Central memory CD8-positive, alpha-beta T cell (primary cell): ENCODE results near the gene C3AR1.

Experiments
- ATAC-seq: fragments of 150-1000 bp; cut with Tn5 transposase; replicated peaks from 2 replicates; pipeline ENCODE4 v1.10.0; 2022; ENCODE audit warnings: mild to moderate bottlenecking, moderate FRiP score, moderate number of reproducible peaks; ENCODE audit not compliant: poor library complexity, severe bottlenecking; ENCODE audit errors: extremely low read depth
- DNase-seq, 2 donors: peaks; one replicate each; pipeline ENCODE4 v3.0.0; 2021; ENCODE audit warnings: low spot score in 2 of 2
- H3K27ac Mint-ChIP-seq: one replicate; pipeline ENCODE4 v1.8.0; 2022; ENCODE audit warnings: low read depth, mild to moderate bottlenecking, moderate library complexity, mixed read lengths
- H3K27me3 Mint-ChIP-seq: one replicate; pipeline ENCODE4 v1.8.0; 2022; ENCODE audit warnings: mixed read lengths
- H3K36me3 Mint-ChIP-seq: one replicate; pipeline ENCODE4 v1.8.0; 2022; ENCODE audit warnings: mild to moderate bottlenecking, moderate library complexity, mixed read lengths; ENCODE audit not compliant: insufficient read depth
- H3K4me1 Mint-ChIP-seq: one replicate; pipeline ENCODE4 v1.8.0; 2022; ENCODE audit warnings: mixed read lengths
- H3K4me3 Mint-ChIP-seq: one replicate; pipeline ENCODE4 v1.8.0; 2022; ENCODE audit warnings: mild to moderate bottlenecking, moderate library complexity, mixed read lengths
- H3K9me3 Mint-ChIP-seq: one replicate; pipeline ENCODE4 v1.8.0; 2022; ENCODE audit warnings: mixed read lengths

Gene C3AR1

DNA sequence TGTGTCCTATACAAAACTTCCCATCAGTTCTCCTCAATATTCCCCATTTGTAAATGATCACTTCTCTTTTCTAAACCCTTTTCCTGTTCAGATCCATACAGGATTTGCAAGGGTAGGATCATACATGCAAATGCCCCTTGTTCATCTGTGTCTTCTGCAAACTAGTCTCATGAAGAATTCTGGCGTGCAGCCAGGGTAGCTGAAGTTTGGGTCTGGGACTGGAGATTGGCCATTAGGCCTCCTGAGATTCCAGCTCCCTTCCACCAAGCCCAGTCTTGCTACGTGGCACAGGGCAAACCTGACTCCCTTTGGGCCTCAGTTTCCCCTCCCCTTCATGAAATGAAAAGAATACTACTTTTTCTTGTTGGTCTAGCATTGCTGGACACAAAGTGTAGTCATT lies 11.3 kb downstream of the C3AR1 start:
- DNase-seq (no peak), ATAC-seq (no peak)
- no peak overlapping the region for H3K4me3 Mint-ChIP-seq
- peaks cover 35% of the 10 kb centered on the region for H3K36me3 Mint-ChIP-seq
- H3K4me1 Mint-ChIP-seq, result no peaks in the 10 kb centered on the region
- no peaks in the 10 kb centered on the region for H3K9me3 Mint-ChIP-seq
- H3K27ac Mint-ChIP-seq, result no peak overlapping the region
- no peaks in the 10 kb centered on the region for H3K27me3 Mint-ChIP-seq

- H3K27ac Mint-ChIP-seq, result no peak overlapping the region
Measured at GRCh38 chr12:8052679-8053078, 13.5 kb downstream of the C3AR1 start.

DNA sequence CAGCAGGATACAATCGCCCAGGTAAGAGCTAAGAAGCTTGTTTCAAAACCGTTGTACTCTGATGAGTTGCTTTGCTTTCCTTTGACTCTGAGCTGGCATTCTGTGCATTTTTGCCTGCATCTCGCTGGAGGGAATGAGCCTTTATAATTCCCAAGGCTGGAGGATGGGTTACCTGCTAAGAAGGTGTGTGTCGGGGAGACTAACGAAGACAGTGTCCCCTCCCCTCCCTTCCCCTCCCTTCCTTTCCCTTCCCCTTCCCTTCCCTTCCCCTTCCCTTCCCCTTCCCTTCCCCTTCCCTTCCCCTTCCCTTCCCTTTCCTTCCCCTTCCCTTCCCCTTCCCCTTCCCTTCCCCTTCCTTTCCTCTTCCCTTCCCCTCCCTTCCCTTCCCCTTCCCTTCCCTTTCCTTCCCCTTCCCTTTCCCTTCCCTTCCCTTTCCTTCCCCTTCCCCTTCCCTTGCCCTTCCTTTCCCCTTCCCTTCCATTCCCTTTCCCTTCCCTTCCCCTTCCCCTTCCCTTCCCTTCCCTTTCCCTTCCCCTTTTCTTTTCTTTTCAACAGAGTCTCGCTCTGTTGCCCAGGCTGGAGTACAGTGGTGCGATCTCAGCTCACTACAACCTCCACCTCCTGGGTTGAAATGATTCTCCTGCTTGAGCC lies 15.4 kb downstream of the C3AR1 start:
- H3K4me1 Mint-ChIP-seq, result peaks cover 6% of the 10 kb centered on the region
- no peak overlapping the region for H3K27ac Mint-ChIP-seq
- no peak for ATAC-seq
- no peak overlapping the region for H3K4me3 Mint-ChIP-seq
- no peaks in the 10 kb centered on the region for H3K27me3 Mint-ChIP-seq
- DNase-seq, result no peak
- peaks cover 60% of the 10 kb centered on the region for H3K36me3 Mint-ChIP-seq
- no peaks in the 10 kb centered on the region for H3K9me3 Mint-ChIP-seq

More at GRCh38 chr12:8052679-8053078, 13.5 kb downstream of the C3AR1 start:
- no peak for DNase-seq
- Mint-ChIP-seq H3K4me3 (no peak overlapping the region), H3K4me1 (no peaks in the 10 kb centered on the region), H3K36me3 (peaks cover 48% of the 10 kb centered on the region), H3K27me3 (no peaks in the 10 kb centered on the region), H3K9me3 (no peaks in the 10 kb centered on the region)
- ATAC-seq, result no peak

DNA sequence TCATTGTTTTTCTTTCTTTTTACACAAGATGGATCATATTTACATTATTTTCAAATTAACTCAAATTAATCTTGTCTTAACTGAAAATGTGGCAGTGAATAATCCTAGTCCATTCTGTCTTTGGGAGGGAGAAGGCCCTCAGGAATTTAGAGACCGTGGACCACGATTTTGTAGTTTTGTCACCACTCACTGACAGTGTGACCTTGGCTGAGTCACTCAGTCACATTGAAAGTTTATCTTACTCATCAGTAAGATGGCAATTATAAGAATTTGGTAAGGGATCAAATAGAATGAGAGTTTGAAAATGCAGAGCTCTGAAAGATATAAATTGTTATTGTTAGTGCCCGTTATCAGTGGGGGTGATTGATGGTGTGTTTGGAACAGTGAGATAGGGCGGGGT lies 17.3 kb downstream of the C3AR1 start:
- Mint-ChIP-seq H3K27ac (no peak overlapping the region), H3K4me1 (peaks cover 6% of the 10 kb centered on the region), H3K4me3 (no peak overlapping the region), H3K36me3 (peaks cover 71% of the 10 kb centered on the region), H3K9me3 (no peaks in the 10 kb centered on the region), H3K27me3 (no peaks in the 10 kb centered on the region)
- DNase-seq (no peak), ATAC-seq (no peak)

DNA sequence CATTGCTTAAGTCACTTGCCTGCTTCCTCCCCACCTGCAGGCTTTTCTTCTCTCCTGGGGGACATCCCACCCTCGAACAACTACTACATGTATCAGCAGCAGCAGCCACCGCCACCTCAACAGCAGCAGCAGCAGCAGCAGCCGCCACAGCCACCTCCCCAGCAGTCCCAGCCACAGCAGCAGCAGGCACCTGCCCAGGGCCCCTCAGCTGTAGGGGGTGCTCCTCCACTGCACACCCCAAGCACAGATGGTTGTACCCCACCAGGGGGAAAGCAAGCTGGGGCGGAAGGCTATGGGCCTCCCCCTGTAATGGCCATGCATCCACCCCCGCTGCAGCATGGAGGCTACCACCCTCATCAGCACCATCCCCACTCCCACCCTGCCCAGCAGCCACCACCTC lies 18.3 kb downstream of the C3AR1 start:
- ATAC-seq (no peak), DNase-seq (no peak)
- no peak overlapping the region for H3K4me3 Mint-ChIP-seq
- no peaks in the 10 kb centered on the region for H3K9me3 Mint-ChIP-seq
- peaks cover 70% of the 10 kb centered on the region for H3K36me3 Mint-ChIP-seq
- H3K27me3 Mint-ChIP-seq, result no peaks in the 10 kb centered on the region
- peaks cover 6% of the 10 kb centered on the region for H3K4me1 Mint-ChIP-seq
- peak overlapping the region; percentile 59 for H3K27ac Mint-ChIP-seq

DNA sequence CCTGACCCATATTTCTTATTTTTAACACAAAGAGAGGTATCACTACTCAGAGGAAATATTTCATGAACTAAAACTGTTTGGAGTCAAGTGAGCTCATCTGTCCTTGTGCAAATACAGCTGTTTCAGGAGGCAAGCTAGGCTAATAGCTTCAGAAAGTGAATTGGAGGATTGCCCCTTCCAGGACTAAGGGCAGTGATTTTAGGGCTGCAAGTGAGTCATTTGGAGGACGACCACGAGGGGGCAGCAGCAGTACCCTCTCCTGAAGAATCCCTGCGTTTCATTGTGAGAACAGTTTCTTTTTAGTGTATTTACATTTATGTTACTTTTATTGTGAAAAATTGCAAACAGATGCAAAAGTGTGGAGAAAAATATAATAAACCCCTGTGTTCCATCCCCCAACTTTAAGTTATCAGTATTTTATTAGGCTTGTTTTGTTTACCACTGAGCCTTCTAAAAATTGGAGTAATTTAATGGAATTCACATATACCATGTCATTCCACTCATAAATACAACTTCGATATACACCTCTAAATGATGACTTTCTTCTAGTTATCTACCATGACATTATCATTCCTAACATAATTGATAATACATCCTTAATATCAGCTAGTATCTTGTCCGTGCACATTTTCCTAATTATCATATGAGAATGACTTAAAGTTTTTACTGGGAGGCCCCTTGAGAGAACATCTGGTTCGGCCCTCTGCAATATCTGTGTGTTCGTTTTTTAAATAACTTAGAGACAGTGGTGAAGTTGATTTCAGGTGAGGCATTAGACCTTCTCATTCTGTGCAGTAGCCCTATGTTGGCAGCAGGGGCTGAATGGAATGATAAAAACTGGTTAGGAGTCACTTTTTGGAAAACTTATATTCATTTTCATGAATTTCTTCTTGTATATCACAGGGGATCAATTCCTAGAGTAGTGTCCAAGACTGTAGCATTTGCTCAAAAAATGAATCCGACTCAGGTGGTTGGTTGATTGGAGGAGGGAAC lies 19.9 kb downstream of the C3AR1 start:
- DNase-seq (peak; percentile 66 to 76), ATAC-seq (peak; percentile 60)
- Mint-ChIP-seq H3K4me1 (peaks cover 6% of the 10 kb centered on the region), H3K27ac (no peak overlapping the region), H3K4me3 (no peak overlapping the region), H3K36me3 (peaks cover 71% of the 10 kb centered on the region), H3K27me3 (no peaks in the 10 kb centered on the region), H3K9me3 (no peaks in the 10 kb centered on the region)

DNA sequence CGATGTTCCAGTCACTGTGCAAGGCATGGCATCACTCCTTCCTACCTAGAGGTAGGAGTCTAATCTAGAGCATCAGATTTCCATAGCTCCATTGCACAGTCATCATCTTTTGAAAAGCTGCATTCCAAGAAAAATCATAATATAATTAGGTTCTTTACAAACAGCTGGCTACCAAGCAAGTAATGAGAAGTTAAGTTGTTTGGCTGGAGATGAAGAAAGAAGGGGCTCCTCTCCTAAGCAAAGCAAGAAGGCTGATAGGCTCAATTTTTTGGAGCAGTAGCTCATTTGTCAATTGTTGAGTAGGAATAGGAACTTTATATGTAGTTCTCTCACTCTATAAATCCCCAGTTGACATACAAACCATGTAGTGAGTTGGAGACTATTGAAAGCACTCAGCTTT lies 25.4 kb downstream of the C3AR1 start:
- Mint-ChIP-seq H3K36me3 (peaks cover 52% of the 10 kb centered on the region), H3K9me3 (no peaks in the 10 kb centered on the region), H3K27ac (no peak overlapping the region), H3K4me3 (no peak overlapping the region), H3K4me1 (peaks cover 42% of the 10 kb centered on the region), H3K27me3 (no peaks in the 10 kb centered on the region)
- no peak for DNase-seq
- ATAC-seq, result no peak

DNA sequence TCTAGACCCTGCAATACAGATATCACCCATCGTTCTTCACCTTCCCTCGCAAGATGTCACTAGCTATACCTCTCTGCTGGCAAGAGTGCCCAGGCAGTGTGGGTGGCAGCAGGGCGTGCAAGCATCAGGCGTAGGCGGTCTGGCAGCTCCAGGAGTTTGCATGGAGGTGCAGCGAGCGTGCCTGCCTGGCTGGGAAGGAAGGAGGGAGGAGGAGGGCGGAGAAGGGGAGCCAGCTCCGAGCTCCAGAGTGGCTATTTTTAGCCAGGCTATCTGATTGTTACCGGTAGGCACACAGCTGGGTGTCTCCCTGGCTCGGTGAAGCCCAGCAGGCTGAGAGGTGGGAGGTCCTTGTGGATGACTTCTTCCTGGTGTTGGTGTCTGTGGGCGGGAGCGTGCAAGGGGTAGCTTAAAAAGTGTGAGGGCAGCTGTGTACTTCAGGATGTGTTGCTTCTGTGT lies 27.5 kb downstream of the C3AR1 start:
- Mint-ChIP-seq H3K27me3 (no peaks in the 10 kb centered on the region), H3K4me3 (peak overlapping the region; percentile 58), H3K27ac (peak overlapping the region; percentile 58), H3K9me3 (no peaks in the 10 kb centered on the region), H3K36me3 (peaks cover 35% of the 10 kb centered on the region), H3K4me1 (peaks cover 63% of the 10 kb centered on the region)
- DNase-seq (no peak), ATAC-seq (peak; percentile 59)

DNA sequence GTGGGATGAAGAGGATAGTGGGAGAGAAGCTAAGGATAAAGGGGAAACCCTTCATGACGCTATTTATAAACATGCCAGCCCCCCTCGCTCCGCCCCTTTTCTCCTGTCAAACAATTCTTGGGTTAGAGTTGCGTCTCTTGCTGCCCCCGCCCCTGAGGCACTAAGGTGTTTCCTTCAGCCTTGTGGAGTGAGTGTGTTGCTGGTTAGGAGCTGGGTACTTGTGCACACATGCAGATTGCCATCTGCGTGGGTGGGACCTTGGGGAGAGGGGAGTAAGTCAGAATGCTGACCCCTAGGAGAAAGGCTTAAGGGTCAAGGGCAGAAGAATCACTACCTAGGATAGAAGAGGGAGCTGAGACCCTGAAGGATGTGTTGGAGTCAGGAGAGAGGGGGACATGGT lies 28.2 kb downstream of the C3AR1 start:
- H3K4me3 Mint-ChIP-seq, result peak overlapping the region; percentile 58
- no peaks in the 10 kb centered on the region for H3K9me3 Mint-ChIP-seq
- peak overlapping the region; percentile 58 for H3K27ac Mint-ChIP-seq
- no peak for ATAC-seq
- peaks cover 33% of the 10 kb centered on the region for H3K36me3 Mint-ChIP-seq
- no peak for DNase-seq
- peaks cover 70% of the 10 kb centered on the region for H3K4me1 Mint-ChIP-seq
- H3K27me3 Mint-ChIP-seq, result no peaks in the 10 kb centered on the region

GRCh38 chr12:8037046-8037663 lies 29.0 kb downstream of the C3AR1 start:
- DNase-seq, result no peak
- ATAC-seq, result no peak
- H3K27ac Mint-ChIP-seq, result peak overlapping the region; percentile 47
- no peaks in the 10 kb centered on the region for H3K9me3 Mint-ChIP-seq
- H3K36me3 Mint-ChIP-seq, result peaks cover 30% of the 10 kb centered on the region
- no peaks in the 10 kb centered on the region for H3K27me3 Mint-ChIP-seq
- peaks cover 72% of the 10 kb centered on the region for H3K4me1 Mint-ChIP-seq
- H3K4me3 Mint-ChIP-seq, result peak overlapping the region; percentile 58

GRCh38 chr12:8036346-8036745 lies 29.8 kb downstream of the C3AR1 start:
- H3K27me3 Mint-ChIP-seq, result no peaks in the 10 kb centered on the region
- H3K4me1 Mint-ChIP-seq, result peaks cover 75% of the 10 kb centered on the region
- ATAC-seq (no peak), DNase-seq (no peak)
- peak overlapping the region; percentile 90 for H3K27ac Mint-ChIP-seq
- no peaks in the 10 kb centered on the region for H3K9me3 Mint-ChIP-seq
- H3K4me3 Mint-ChIP-seq, result no peak overlapping the region
- peaks cover 23% of the 10 kb centered on the region for H3K36me3 Mint-ChIP-seq

DNA sequence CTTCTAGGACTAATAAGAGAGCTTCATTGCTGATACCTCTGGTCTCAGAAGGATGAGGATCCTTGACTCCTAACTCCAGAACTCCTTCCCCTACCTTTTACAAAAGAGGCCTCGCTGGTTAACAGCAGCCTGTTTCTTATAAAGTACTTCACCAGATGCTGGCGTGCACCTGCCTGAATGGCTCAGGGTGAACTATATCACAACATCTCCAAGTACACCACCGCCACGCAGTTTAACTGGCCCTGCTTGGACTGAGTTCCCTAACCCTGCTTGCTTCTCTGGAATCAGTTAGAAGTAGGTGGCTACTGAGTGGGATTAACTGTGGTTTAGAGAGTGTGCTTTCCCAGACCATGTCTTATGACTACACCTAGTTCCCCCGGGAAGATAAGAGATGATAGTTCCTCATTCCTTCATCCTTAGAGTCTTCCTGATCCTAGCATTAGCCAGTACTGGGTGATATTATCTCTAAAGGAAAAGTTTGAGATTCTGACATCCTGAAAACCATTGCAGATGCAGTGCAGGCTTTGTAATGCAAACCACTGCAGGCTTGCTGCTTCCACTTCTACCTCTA lies 30.6 kb downstream of the C3AR1 start:
- DNase-seq, result no peak
- peaks cover 75% of the 10 kb centered on the region for H3K4me1 Mint-ChIP-seq
- no peaks in the 10 kb centered on the region for H3K27me3 Mint-ChIP-seq
- no peaks in the 10 kb centered on the region for H3K9me3 Mint-ChIP-seq
- peak overlapping the region; percentile 88 for H3K4me3 Mint-ChIP-seq
- peak overlapping the region; percentile 90 for H3K27ac Mint-ChIP-seq
- ATAC-seq, result no peak
- peaks cover 16% of the 10 kb centered on the region for H3K36me3 Mint-ChIP-seq
